ENCODE data around the gene ACTL6A.

DNA sequence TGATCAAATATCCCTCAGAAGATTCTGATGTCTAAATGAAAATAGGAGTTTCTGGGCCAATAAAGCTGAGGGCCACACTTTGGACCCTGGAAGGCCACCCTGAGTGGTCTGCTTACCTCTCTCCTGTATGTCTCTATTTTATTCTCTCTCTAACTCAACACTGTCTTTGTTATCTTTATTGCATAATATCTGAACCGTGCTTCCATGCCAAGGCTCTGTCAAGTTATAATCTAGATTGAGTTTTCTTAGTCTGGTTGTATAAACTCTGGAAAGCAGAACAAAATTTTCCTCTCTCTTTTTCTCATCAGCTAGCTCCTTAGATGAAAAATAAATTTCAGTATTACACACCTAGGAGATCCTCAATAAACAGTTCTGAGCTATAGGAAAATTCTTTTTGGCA is 36.2 kb upstream of the ACTL6A start:
- TF ChIP-seq CTCF (IDR thresholded peaks at IDR 0.05; ENCODE audit: low read length) (no peak), EZH2 (IDR thresholded peaks at IDR 0.05; ENCODE audit: borderline replicate concordance, low read length) (no peak)

All from OCI-LY1 (cell line).